Stimulated activated CD4-positive, alpha-beta T cell treated with anti-CD3 and anti-CD28 coated beads, Interleukin-1b, Interleukin-23, amount 100 ng/mL, for 48 hours (primary cell): ENCODE results near the gene UBAC1.
A peak's percentile ranks its signal among the peaks of the same experiment; 100 is the strongest.

ENCODE experiments used
- DNase-seq: peaks from one replicate; pipeline ENCODE4 v3.0.0-alpha.2; 2020

Gene UBAC1

GRCh38 chr9:135961277-135961715, at the start of gene UBAC1:
Gene UBAC1, minus strand, starts transcription at chr9:135961373. Its CDS starts 211 bp downstream, at chr9:135961162.
- peak; percentile 95 for DNase-seq

- DNase-seq, result no peak
Observed at GRCh38 chr9:136010615-136011361, 49.6 kb upstream of the UBAC1 start.

- DNase-seq, result no peak
Observed at GRCh38 chr9:136010176-136010575, 49.0 kb upstream of the UBAC1 start.

GRCh38 chr9:136009516-136009915, 48.3 kb upstream of the UBAC1 start:
- no peak for DNase-seq

GRCh38 chr9:136008693-136008997, 47.5 kb upstream of the UBAC1 start:
- no peak for DNase-seq

GRCh38 chr9:136007934-136008692, 46.9 kb upstream of the UBAC1 start:
- no peak for DNase-seq

GRCh38 chr9:136007276-136007933, 46.2 kb upstream of the UBAC1 start:
- DNase-seq, result no peak

- no peak for DNase-seq
Observed at GRCh38 chr9:136006169-136006568, 45.0 kb upstream of the UBAC1 start.

- DNase-seq, result no peak
Observed at GRCh38 chr9:136004712-136005111, 43.5 kb upstream of the UBAC1 start.

GRCh38 chr9:136004219-136004618, 43.0 kb upstream of the UBAC1 start:
- no peak for DNase-seq

- DNase-seq, result no peak
Observed at GRCh38 chr9:136003411-136004218, 42.4 kb upstream of the UBAC1 start.

- DNase-seq, result no peak
Observed at GRCh38 chr9:136002881-136003280, 41.7 kb upstream of the UBAC1 start.

- no peak for DNase-seq
Observed at GRCh38 chr9:136002215-136002614, 41.0 kb upstream of the UBAC1 start.

GRCh38 chr9:136001231-136001630, 40.1 kb upstream of the UBAC1 start:
- no peak for DNase-seq

GRCh38 chr9:135998410-135999071, 37.4 kb upstream of the UBAC1 start:
- no peak for DNase-seq

- DNase-seq, result no peak
Observed at GRCh38 chr9:135998016-135998380, 36.8 kb upstream of the UBAC1 start.

- no peak for DNase-seq
Observed at GRCh38 chr9:135997090-135998015, 36.2 kb upstream of the UBAC1 start.

GRCh38 chr9:135995816-135996215, 34.6 kb upstream of the UBAC1 start:
- no peak for DNase-seq

- no peak for DNase-seq
Observed at GRCh38 chr9:135994501-135995192, 33.5 kb upstream of the UBAC1 start.

GRCh38 chr9:135993765-135994500, 32.8 kb upstream of the UBAC1 start:
- DNase-seq, result no peak
